HL-60 (cell line): ENCODE data around the gene TM4SF4.

ENCODE experiments used
- DNase-seq, 2 experiments: peaks; one replicate each; pipeline ENCODE4 v3.0.0-alpha.2; 2010 to 2020; ENCODE audit warnings: low read depth in 1 of 2, low spot score in 1 of 2
- H3K27ac ChIP-seq: fragments of 250-450 bp; sonication (Bioruptor Pico); replicated peaks from 2 replicates; pipeline ENCODE4 v1.5.1; 2020; ENCODE audit warnings: mild to moderate bottlenecking, moderate library complexity
- H3K27me3 ChIP-seq: fragments of 250-450 bp; sonication (Bioruptor Pico); 2 replicates; pipeline ENCODE4 v1.5.1; 2021; ENCODE audit warnings: mild to moderate bottlenecking, moderate library complexity; ENCODE audit not compliant: insufficient read depth, poor library complexity, severe bottlenecking
- H3K4me3 ChIP-seq: replicated peaks from 2 replicates; pipeline ENCODE4 v1.5.1; 2011; ENCODE audit warnings: mild to moderate bottlenecking, control low read depth, low read length; ENCODE audit not compliant: insufficient read depth
- GABPA ChIP-seq: IDR thresholded peaks from 2 replicates; pipeline ENCODE4 v1.6.1; 2012; ENCODE audit warnings: low read depth
- POLR2AphosphoS5 ChIP-seq: IDR thresholded peaks from 2 replicates; pipeline ENCODE4 v1.6.1; 2012; ENCODE audit warnings: low read depth
- REST ChIP-seq: IDR thresholded peaks from 2 replicates; pipeline ENCODE4 v1.6.1; 2012; ENCODE audit warnings: low read depth; ENCODE audit not compliant: insufficient replicate concordance
- SPI1 ChIP-seq: IDR thresholded peaks from 2 replicates; pipeline ENCODE4 v1.6.1; 2012; ENCODE audit warnings: low read depth, mild to moderate bottlenecking, borderline replicate concordance
- TF ChIP-seq, protein P1 (sequence below): IDR thresholded peaks from one replicate; pipeline ENCODE4 v1.5.1; 2011; ENCODE audit warnings: low read length, control low read depth, inconsistent platforms; ENCODE audit not compliant: insufficient read depth

The TM4SF4 gene

GRCh38 chr3:149535333-149535685, 60.8 kb downstream of the TM4SF4 start:
- Histone ChIP-seq H3K27me3 (no peaks in the 10 kb centered on the region), H3K27ac (no peak overlapping the region), H3K4me3 (no peak overlapping the region)
- no peak for DNase-seq
- TF ChIP-seq SPI1 (no peak), REST (no peak), POLR2AphosphoS5 (no peak), GABPA (no peak)
- TF ChIP-seq, protein P1, sequence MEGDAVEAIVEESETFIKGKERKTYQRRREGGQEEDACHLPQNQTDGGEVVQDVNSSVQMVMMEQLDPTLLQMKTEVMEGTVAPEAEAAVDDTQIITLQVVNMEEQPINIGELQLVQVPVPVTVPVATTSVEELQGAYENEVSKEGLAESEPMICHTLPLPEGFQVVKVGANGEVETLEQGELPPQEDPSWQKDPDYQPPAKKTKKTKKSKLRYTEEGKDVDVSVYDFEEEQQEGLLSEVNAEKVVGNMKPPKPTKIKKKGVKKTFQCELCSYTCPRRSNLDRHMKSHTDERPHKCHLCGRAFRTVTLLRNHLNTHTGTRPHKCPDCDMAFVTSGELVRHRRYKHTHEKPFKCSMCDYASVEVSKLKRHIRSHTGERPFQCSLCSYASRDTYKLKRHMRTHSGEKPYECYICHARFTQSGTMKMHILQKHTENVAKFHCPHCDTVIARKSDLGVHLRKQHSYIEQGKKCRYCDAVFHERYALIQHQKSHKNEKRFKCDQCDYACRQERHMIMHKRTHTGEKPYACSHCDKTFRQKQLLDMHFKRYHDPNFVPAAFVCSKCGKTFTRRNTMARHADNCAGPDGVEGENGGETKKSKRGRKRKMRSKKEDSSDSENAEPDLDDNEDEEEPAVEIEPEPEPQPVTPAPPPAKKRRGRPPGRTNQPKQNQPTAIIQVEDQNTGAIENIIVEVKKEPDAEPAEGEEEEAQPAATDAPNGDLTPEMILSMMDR, result no peak

GRCh38 chr3:149536429-149536828, 61.9 kb downstream of the TM4SF4 start:
- TF ChIP-seq SPI1, result no peak
- TF ChIP-seq, protein P1, result no peak
- TF ChIP-seq REST, result no peak
- no peak for TF ChIP-seq POLR2AphosphoS5
- no peak for TF ChIP-seq GABPA
- Histone ChIP-seq H3K27ac (no peak overlapping the region), H3K4me3 (no peak overlapping the region), H3K27me3 (no peaks in the 10 kb centered on the region)
- no peak for DNase-seq

DNA sequence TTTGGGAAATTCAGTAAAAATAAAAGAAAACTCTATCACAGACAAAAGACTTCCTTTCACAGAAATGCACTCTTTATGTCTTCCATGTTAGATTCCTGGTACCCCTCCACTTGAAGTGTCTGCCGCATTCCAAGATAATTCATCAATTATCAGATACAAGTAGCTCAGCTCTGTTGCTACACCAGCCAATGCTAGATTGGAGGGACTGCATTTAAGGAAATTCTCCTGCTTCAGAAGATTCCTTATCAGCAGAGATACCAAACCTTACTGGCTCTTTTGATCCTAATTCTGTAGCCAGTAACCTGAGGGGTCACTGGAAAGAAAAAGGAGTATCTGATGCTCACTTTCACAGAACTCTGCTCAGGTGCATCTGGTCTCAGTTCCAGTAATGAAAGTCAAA, 63.9 kb downstream of the TM4SF4 start:
- no peak overlapping the region for H3K4me3 ChIP-seq
- TF ChIP-seq SPI1, result no peak
- no peak for TF ChIP-seq POLR2AphosphoS5
- TF ChIP-seq GABPA, result no peak
- no peak for TF ChIP-seq REST
- TF ChIP-seq, protein P1, result no peak

More for the DNA sequence above, 63.9 kb downstream of the TM4SF4 start:
- Histone ChIP-seq H3K27me3 (no peaks in the 10 kb centered on the region), H3K27ac (no peak overlapping the region)
- DNase-seq, result no peak
